HepG2 (cell line): Measurements from ENCODE around the gene HIGD1A. TPM values are rescaled to one million over a fixed set of nuclear protein-coding genes. Genes with fewer than 3 reads are reported as not detected.

ENCODE experiments used
- CHD2 ChIP-seq: IDR thresholded peaks from 2 replicates; pipeline ENCODE4 v1.6.1; 2011; ENCODE audit warnings: low read depth, low read length, improper control_type of control experiment
- FOXM1 ChIP-seq: sonication (generic); formaldehyde crosslinking; IDR thresholded peaks from 2 replicates; pipeline ENCODE4 v1.5.0; 2020; ENCODE audit warnings: missing genetic modification reagents
- HDAC1 ChIP-seq: sonication (generic); formaldehyde crosslinking; IDR thresholded peaks from 2 replicates; pipeline ENCODE4 v1.5.1; 2020; ENCODE audit warnings: mild to moderate bottlenecking, missing genetic modification reagents
- ISL2 ChIP-seq: sonication (generic); formaldehyde crosslinking; IDR thresholded peaks from 2 replicates; pipeline ENCODE4 v1.5.0; 2020; ENCODE audit warnings: missing genetic modification reagents
- KDM5A ChIP-seq: fragments of 200-600 bp; sonication (generic); IDR thresholded peaks from 2 replicates; pipeline ENCODE4 v1.7.0; 2018; ENCODE audit warnings: antibody characterized with exemption, mild to moderate bottlenecking, low read length, borderline replicate concordance
- KLF13 ChIP-seq: sonication (generic); formaldehyde crosslinking; IDR thresholded peaks from 2 replicates; pipeline ENCODE4 v1.4.0; 2020; ENCODE audit warnings: mild to moderate bottlenecking, missing genetic modification reagents
- MAFK ChIP-seq, 2 experiments: IDR thresholded peaks in 1 of 2; conservative IDR thresholded peaks in 1 of 2; 2 replicates each; pipeline ENCODE4 v1.6.1; 2011; ENCODE audit warnings: improper control_type of control experiment in 2 of 2, low read length in 2 of 2
- MIER2 ChIP-seq: IDR thresholded peaks from 2 replicates; pipeline ENCODE4 v1.6.1; 2016; ENCODE audit warnings: missing biosample characterization, missing genetic modification reagents
- MIXL1 ChIP-seq: IDR thresholded peaks from 2 replicates; pipeline ENCODE4 v1.6.1; 2016
- MTF2 ChIP-seq: sonication (generic); formaldehyde crosslinking; IDR thresholded peaks from 2 replicates; pipeline ENCODE4 v1.5.0; 2020; ENCODE audit warnings: missing genetic modification reagents, borderline replicate concordance
- RBM22 ChIP-seq: fragments of 200-400 bp; formaldehyde crosslinking; optimal IDR thresholded peaks from 2 replicates; pipeline ENCODE3; 2017; ENCODE audit warnings: mild to moderate bottlenecking, low read length, moderate library complexity
- SETDB1 ChIP-seq: sonication (generic); formaldehyde crosslinking; IDR thresholded peaks from 2 replicates; pipeline ENCODE4 v1.5.1; 2020; ENCODE audit warnings: missing genetic modification reagents, mild to moderate bottlenecking, borderline replicate concordance
- SMAD3 ChIP-seq: sonication (generic); formaldehyde crosslinking; IDR thresholded peaks from 2 replicates; pipeline ENCODE4 v1.4.0; 2020; ENCODE audit warnings: missing genetic modification reagents
- SRY ChIP-seq: sonication (generic); formaldehyde crosslinking; IDR thresholded peaks from 2 replicates; pipeline ENCODE4 v1.8.0; 2022; ENCODE audit warnings: mild to moderate bottlenecking, missing genetic modification reagents
- TEAD3 ChIP-seq: optimal IDR thresholded peaks from 2 replicates; pipeline ENCODE3; 2016; ENCODE audit warnings: borderline replicate concordance
- ZMYM3 ChIP-seq: sonication (generic); formaldehyde crosslinking; IDR thresholded peaks from 2 replicates; pipeline ENCODE4 v1.5.1; 2020; ENCODE audit warnings: mild to moderate bottlenecking, missing genetic modification reagents
- ZNF232 ChIP-seq: sonication (generic); formaldehyde crosslinking; IDR thresholded peaks from 2 replicates; pipeline ENCODE4 v1.4.0; 2020; ENCODE audit warnings: missing genetic modification reagents, borderline replicate concordance
- ZNF343 ChIP-seq: sonication (generic); formaldehyde crosslinking; IDR thresholded peaks from 2 replicates; pipeline ENCODE4 v1.4.0; 2020; ENCODE audit warnings: mild to moderate bottlenecking, missing genetic modification reagents
- ZNF562 ChIP-seq: sonication (generic); formaldehyde crosslinking; IDR thresholded peaks from 2 replicates; pipeline ENCODE4 v1.8.0; 2022; ENCODE audit warnings: missing genetic modification reagents, borderline replicate concordance
- ZNF646 ChIP-seq: sonication (generic); formaldehyde crosslinking; IDR thresholded peaks from 2 replicates; pipeline ENCODE4 v1.9.0; 2021; ENCODE audit warnings: mild to moderate bottlenecking, missing genetic modification reagents
- ZNF674 ChIP-seq: sonication (generic); formaldehyde crosslinking; IDR thresholded peaks from 2 replicates; pipeline ENCODE4 v1.5.0; 2020; ENCODE audit warnings: low read depth, mild to moderate bottlenecking, missing genetic modification reagents
- ZNF720 ChIP-seq: sonication (generic); formaldehyde crosslinking; IDR thresholded peaks from 2 replicates; pipeline ENCODE4 v1.4.0; 2020; ENCODE audit warnings: missing genetic modification reagents
- ZNF770 ChIP-seq: sonication (generic); formaldehyde crosslinking; IDR thresholded peaks from 2 replicates; pipeline ENCODE4 v1.5.0; 2020; ENCODE audit warnings: mild to moderate bottlenecking, missing genetic modification reagents
- polyA plus RNA-seq, 8 experiments: library from polyadenylated mRNA; depleted of rRNA in 3 of 8; stranded (reverse) in 7 of 8; unstranded in 1 of 8; fragments of >200 nt; fragmentation: Illumina TruSeq in 4 of 8; extraction: Trizol in 4 of 8; gene quantifications; 2 replicates each; pipeline versions ENCODE4 v1.2.1 to v1.2.3, GENCODE V29; 2011 to 2016; ENCODE audit warnings: low read depth in 4 of 8, missing spikeins in 1 of 8, mixed read lengths in 1 of 8; ENCODE audit not compliant: insufficient read depth in 1 of 8
- total RNA-seq, 5 experiments: library from RNA; depleted of rRNA; stranded (reverse); fragments of >200 nt; fragmentation: Illumina TruSeq; extraction: Trizol; gene quantifications; 2 replicates each; pipeline ENCODE4 v1.2.3, GENCODE V29; 2016; ENCODE audit warnings: low read depth in 1 of 5
- TF ChIP-seq, protein P1 (sequence below): sonication (generic); formaldehyde crosslinking; IDR thresholded peaks from 2 replicates; pipeline ENCODE4 v1.5.0; 2020; ENCODE audit warnings: missing genetic modification reagents

HIGD1A gene
- total and polyA plus RNA-seq, 2 of the 13 experiments (the other 11 are each of a cell fraction or from before 2014, with no cell fraction given): 222 to 253 TPM

GRCh38 chr3:42829083-42829627, 24.9 kb upstream of the HIGD1A start (continued):
- TF ChIP-seq ZNF674 (CRISPR knock-in tag) (no peak), TEAD3 (CRISPR knock-in tag) (peak; percentile 99), SETDB1 (CRISPR knock-in tag) (no peak), RBM22 (no peak), FOXM1 (CRISPR knock-in tag) (no peak), SMAD3 (CRISPR knock-in tag) (peak; percentile 19), ZNF770 (CRISPR knock-in tag) (no peak), MIER2 (CRISPR knock-in tag) (no peak), ZNF562 (CRISPR knock-in tag) (no peak), ISL2 (CRISPR knock-in tag) (peak; percentile 66), KLF13 (CRISPR knock-in tag) (no peak), ZNF646 (CRISPR knock-in tag) (no peak), HDAC1 (no peak), ZNF720 (no peak), CHD2 (no peak), KDM5A (no peak), SRY (CRISPR knock-in tag) (no peak), MTF2 (0 out of 2 replicates have a peak, but pooled peaks have one; percentile 34), ZNF343 (CRISPR knock-in tag) (no peak), MAFK (conservative IDR thresholded peaks at IDR 0.05 in 1 of 2, IDR thresholded peaks at IDR 0.05 in 1 of 2; ENCODE audit: low read length in 2 of 2) (peak; percentile 69 to 88), ZNF232 (CRISPR knock-in tag) (no peak), MIXL1 (peak; percentile 77), ZMYM3 (CRISPR knock-in tag) (0 out of 2 replicates have a peak, but pooled peaks have one; percentile 9)
- TF ChIP-seq, protein P1, sequence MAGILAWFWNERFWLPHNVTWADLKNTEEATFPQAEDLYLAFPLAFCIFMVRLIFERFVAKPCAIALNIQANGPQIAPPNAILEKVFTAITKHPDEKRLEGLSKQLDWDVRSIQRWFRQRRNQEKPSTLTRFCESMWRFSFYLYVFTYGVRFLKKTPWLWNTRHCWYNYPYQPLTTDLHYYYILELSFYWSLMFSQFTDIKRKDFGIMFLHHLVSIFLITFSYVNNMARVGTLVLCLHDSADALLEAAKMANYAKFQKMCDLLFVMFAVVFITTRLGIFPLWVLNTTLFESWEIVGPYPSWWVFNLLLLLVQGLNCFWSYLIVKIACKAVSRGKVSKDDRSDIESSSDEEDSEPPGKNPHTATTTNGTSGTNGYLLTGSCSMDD (CRISPR knock-in tag): no peak
